GM10266 (cell line): ENCODE data around the gene CCL27.
"Not testable (repeated sequence)": the region's sequence is repeated elsewhere in the genome, so short reads cannot be mapped to it uniquely, and the experiment has no call there.

Source experiments
- DNase-seq: peaks from one replicate; pipeline ENCODE4 v3.0.0; 2012; ENCODE audit errors: extremely low spot score
- CTCF ChIP-seq: IDR thresholded peaks from 2 replicates; pipeline ENCODE4 v1.5.1; 2012; ENCODE audit warnings: mild to moderate bottlenecking, low read depth; ENCODE audit not compliant: control insufficient read depth, insufficient read depth; ENCODE audit errors: missing control alignments

CCL27 gene

GRCh38 chr9:34648673-34649072, 13.8 kb downstream of the CCL27 start:
- DNase-seq = no peak
- TF ChIP-seq CTCF = no peak

- TF ChIP-seq CTCF = no peak
- DNase-seq = no peak
These were observed 14.8 kb downstream of the CCL27 start for GRCh38 chr9:34647651-34648050.

DNA sequence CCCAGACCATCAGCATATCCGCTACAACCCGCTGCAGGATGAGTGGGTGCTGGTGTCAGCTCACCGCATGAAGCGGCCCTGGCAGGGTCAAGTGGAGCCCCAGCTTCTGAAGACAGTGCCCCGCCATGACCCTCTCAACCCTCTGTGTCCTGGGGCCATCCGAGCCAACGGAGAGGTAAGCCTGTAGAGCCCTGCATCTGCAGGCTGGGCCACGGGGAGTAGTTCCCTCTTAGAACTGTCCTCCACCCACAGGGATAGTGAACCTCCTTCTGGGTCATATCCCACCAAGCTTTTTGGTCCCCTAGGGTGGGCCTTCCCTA, 15.4 kb downstream of the CCL27 start:
- no peak for DNase-seq
- TF ChIP-seq CTCF = no peak

GRCh38 chr9:34646211-34647083, 16.0 kb downstream of the CCL27 start, which contains the start of gene GALT:
Gene GALT, plus strand, starts transcription at chr9:34646675. Its CDS starts 30 bp downstream, at chr9:34646705.
- TF ChIP-seq CTCF = peak; percentile 66
- peak; percentile 98 for DNase-seq

DNA sequence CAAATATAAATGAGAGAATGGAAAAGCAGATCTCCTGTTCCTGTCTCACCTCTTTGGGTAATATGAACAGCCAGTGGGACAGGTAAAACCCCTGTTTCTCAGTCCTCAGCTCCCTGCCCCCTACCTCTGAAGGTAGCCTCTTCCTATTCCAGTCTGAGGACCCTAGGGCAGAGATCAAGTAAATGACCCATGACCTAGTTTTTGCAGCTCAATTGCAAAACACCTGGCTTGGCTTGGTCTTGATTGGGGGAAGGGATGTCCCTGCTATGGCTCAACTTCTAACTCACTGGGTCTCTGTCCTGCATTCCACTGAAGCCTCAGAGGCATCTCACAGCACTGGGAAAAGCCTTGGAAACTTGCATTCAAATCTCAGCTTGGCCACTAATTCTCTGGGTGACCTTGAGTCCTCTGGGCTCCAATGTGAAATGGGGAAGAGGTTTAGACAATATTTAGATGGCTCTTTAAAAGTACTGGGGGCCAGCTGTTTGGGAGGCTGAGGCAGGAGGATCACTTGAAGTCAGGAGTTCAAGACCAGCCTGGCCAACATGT, 17.6 kb downstream of the CCL27 start:
- no peak for DNase-seq
- no peak for TF ChIP-seq CTCF

GRCh38 chr9:34642679-34643078, 19.8 kb downstream of the CCL27 start:
- no peak for TF ChIP-seq CTCF

GRCh38 chr9:34639322-34639721, 23.1 kb downstream of the CCL27 start:
- DNase-seq = not testable (repeated sequence)

More at GRCh38 chr9:34642679-34643078, 19.8 kb downstream of the CCL27 start:
- DNase-seq = no peak
